Fibroblast of villous mesenchyme (primary cell): Measurements from ENCODE around the gene GRIA3. TPM values are rescaled to one million over a fixed set of nuclear protein-coding genes. Genes with fewer than 3 reads are reported as not detected.

ENCODE experiments used
- DNase-seq: peaks from one replicate; pipeline ENCODE4 v3.0.0-alpha.2; 2010; ENCODE audit warnings: low read depth
- H3K4me3 ChIP-seq: 2 replicates; pipeline ENCODE4 v1.5.1; 2011; ENCODE audit warnings: low read depth, mild to moderate bottlenecking, low read length
- CTCF ChIP-seq: IDR thresholded peaks from 2 replicates; pipeline ENCODE4 v1.5.1; 2012; ENCODE audit warnings: low read depth, mild to moderate bottlenecking, low read length; ENCODE audit not compliant: insufficient read depth
- total RNA-seq: library from RNA; depleted of rRNA; stranded (reverse); fragments of >200 nt; gene quantifications from 2 replicates; pipeline ENCODE4 v1.2.3, GENCODE V29; 2012

Gene GRIA3
- total RNA-seq, 1 donor = 19.4 TPM

DNA sequence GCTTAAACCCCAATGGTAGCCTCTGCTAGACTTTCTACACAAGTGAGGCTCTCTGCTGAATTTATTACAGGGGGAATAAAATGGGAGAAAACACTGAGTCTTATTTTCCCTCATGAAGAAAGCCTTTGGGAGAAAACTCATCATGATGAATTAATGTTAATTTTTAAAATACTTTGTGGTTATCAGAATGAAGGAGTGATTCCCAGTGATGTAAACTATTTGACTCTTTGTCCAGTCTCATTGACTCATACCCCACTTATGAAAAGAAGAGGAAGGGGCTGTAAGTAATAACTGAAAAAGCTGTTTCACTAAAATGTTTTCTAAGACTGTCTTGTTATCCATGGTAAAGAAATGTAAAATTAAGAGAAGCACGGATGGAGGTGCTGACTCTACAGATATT is 208.8 kb downstream of the GRIA3 start:
- no peak for TF ChIP-seq CTCF
- no peak for DNase-seq
- no peak overlapping the region for H3K4me3 ChIP-seq

DNA sequence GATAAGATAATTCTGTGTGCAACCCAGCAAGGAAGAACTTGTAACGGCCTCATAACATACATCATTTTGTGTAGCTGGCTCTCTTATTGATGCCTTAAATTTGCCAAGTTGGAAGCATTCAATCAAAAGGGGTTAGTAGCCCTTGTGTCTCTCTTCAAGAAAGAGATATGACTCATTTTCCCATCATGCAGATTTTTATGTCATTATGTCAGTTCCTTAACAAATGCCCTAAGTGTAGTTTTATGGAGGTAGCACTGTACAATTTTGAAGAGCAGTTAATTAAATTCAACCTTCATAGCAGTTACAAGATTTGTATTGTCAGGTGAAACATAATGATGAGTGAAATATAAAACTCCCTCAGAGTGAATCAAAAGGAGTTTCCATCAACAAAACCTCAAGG is 215.6 kb downstream of the GRIA3 start:
- no peak for TF ChIP-seq CTCF
- DNase-seq = no peak
- H3K4me3 ChIP-seq = no peak overlapping the region

- H3K4me3 ChIP-seq = no peak overlapping the region
- DNase-seq = no peak
- no peak for TF ChIP-seq CTCF
Measured at GRCh38 chrX:123405231-123405630, 221.2 kb downstream of the GRIA3 start.

DNA sequence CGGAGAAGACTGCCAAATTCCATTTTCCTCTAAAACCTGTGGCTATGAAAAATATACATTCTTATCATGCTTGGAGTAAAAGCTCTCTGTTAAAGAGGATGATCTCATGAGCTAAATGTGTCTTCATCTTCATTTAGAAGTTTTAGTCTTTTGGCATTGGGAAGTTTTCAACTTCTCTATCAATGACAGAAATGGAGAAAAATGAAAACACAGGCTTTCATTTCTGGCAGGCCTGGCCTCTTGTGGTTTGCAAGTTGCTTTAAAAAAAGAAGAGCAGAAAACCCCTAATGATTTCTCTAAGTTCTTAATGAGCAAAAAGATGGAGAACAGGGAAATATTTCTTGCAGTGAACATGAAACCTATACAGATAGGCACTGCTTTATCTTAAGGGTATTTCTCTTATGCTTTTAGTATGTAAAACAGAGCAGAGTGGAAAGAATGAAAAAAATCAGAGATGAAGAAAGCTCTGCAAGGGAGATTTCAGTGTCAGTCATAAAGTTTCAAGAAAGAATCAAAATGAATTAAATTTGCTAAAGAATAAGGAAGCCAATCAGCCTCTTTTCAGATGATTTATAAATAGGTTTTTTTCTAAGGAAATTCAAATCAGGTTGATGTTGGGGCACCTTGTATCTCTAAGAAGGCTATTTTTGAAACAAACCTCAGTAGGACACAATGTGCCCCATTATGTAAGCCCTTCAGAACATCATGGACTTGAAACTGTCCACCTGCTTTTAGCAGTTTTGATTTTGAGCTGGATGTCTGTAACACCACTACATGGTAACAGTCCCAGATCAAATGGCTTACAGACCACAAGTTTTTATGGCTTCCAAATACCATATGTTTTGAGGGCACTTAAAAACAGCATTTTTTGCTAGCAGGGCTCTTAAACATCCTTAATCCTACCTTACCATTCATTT is 225.0 kb downstream of the GRIA3 start:
- TF ChIP-seq CTCF = no peak
- DNase-seq = peak; percentile 40
- no peak overlapping the region for H3K4me3 ChIP-seq

DNA sequence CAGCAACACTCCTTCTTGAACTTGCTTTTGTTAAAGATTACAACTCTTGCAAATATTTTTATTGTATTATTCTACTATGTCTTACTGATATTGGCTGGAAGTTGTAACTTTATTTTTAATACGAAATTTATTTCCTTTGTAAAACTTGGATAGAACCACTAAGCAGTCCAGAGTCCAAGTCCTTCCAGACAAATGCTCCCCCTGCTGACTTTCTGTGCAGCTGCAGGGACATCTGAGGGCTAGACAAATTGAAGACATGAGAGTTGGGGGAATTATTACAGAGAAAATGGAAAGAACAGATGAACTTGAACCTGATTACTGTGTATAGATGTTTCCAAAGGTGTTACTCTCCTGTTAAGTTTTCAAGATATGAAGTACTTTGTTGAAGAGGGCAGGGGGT is 238.8 kb downstream of the GRIA3 start:
- no peak overlapping the region for H3K4me3 ChIP-seq
- peak; percentile 65 for TF ChIP-seq CTCF
- DNase-seq = peak; percentile 37

GRCh38 chrX:123424546-123424945 is 240.5 kb downstream of the GRIA3 start:
- DNase-seq = peak; percentile 59
- no peak overlapping the region for H3K4me3 ChIP-seq
- TF ChIP-seq CTCF = no peak

DNA sequence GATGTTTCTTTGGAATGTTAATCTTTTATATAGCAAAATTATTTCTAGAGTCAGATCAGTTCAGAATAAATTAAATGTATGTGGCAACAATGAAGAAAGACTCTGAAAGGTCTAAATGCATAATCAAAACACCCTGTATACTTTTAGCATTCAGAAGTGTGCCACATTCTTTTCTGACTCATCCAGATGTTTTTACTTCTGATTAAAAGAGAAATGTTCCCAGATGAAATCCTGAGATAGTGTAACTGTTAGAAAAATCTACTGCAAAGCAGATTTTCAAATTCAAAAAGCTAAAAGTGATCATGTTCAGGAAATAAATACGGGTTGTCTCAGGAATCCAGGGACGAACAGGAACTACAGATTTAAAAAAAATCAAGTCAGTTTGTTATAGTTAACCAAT is 241.4 kb downstream of the GRIA3 start:
- DNase-seq = no peak
- TF ChIP-seq CTCF = no peak
- no peak overlapping the region for H3K4me3 ChIP-seq
